SK-MEL-5 (cell line): ENCODE data around the gene USE1. TPM values are rescaled to one million over a fixed set of nuclear protein-coding genes. Genes with fewer than 3 reads are reported as not detected.
A peak's percentile ranks its signal among the peaks of the same experiment; 100 is the strongest.

ENCODE experiments used
- DNase-seq: peaks from one replicate; pipeline ENCODE4 v3.0.0-alpha.2; 2016; ENCODE audit warnings: low read depth, low spot score
- in situ Hi-C: cut with HindIII; loops from 2 replicates; pipeline ENCODE4 v1.10.0; 2016; ENCODE audit warnings: low sequenced_read_pairs, high pct_unique_total_duplicates, low pct_unique_long_range_greater_than_20kb
- total RNA-seq: library from RNA; depleted of rRNA; stranded (reverse); fragments of >200 nt; shearing (Covaris generic); gene quantifications from 2 replicates; pipeline ENCODE4 v1.2.3, GENCODE V29; 2014; rRNA removed

Gene USE1
- total RNA-seq, 1 experiment from 2014 or later: 6.8 TPM

GRCh38 chr19:17266026-17266425 is 50.9 kb downstream of the USE1 start:
- in situ Hi-C loops: no loop called here
- DNase-seq: no peak

GRCh38 chr19:17266589-17266974 is 51.4 kb downstream of the USE1 start:
- DNase-seq: no peak
- in situ Hi-C loops: no loop called here

- peak; percentile 97 for DNase-seq
- in situ Hi-C loops: no loop called here
These were observed 52.0 kb downstream of the USE1 start, which contains the start of gene BABAM1 for GRCh38 chr19:17266975-17267788. TSS of gene BABAM1 (plus strand) at chr19:17267443. CDS start at chr19:17268807, 1,364 bp downstream.

GRCh38 chr19:17268754-17269153 is 53.6 kb downstream of the USE1 start:
- in situ Hi-C loops: no loop called here
- DNase-seq: no peak

Other genes starting within 250 kb of the USE1 start
- gene CPAMD8, start 188.5 kb upstream of the USE1 start, total RNA-seq: 0.11 TPM in 1 of 2 replicates, not detected in the other
- gene HAUS8, start 139.9 kb upstream of the USE1 start, total RNA-seq: 4.1 and 6.7 TPM in 2 replicates
- 62.6 and 79.9 TPM in 2 replicates for gene MYO9B, start 139.6 kb upstream of the USE1 start, total RNA-seq
- 3.3 and 4.6 TPM in 2 replicates for gene OCEL1, start 10.9 kb downstream of the USE1 start, total RNA-seq
- 30.3 and 35.2 TPM in 2 replicates for gene NR2F6, start 30.6 kb downstream of the USE1 start, total RNA-seq
- gene USHBP1, start 49.4 kb downstream of the USE1 start, total RNA-seq: not detected in 2 replicates
- 61.0 and 66.6 TPM in 2 replicates for gene BABAM1, start 52.1 kb downstream of the USE1 start, total RNA-seq
- gene ANKLE1, start 66.5 kb downstream of the USE1 start, total RNA-seq: 1.3 TPM in 2 replicates
- gene ABHD8, start 88.1 kb downstream of the USE1 start, total RNA-seq: 2.5 and 3.4 TPM in 2 replicates
- 48.4 and 77.4 TPM in 2 replicates for gene MRPL34, start 90.5 kb downstream of the USE1 start, total RNA-seq
- 14.0 and 14.1 TPM in 2 replicates for gene DDA1, start 94.2 kb downstream of the USE1 start, total RNA-seq
- 0.98 and 1.3 TPM in 2 replicates for gene ANO8, start 119.5 kb downstream of the USE1 start, total RNA-seq
- 13.3 and 16.3 TPM in 2 replicates for gene GTPBP3, start 122.2 kb downstream of the USE1 start, total RNA-seq
- gene PLVAP, start 162.0 kb downstream of the USE1 start, total RNA-seq: not detected in 2 replicates
- not detected in 2 replicates for gene CCDC194, start 178.8 kb downstream of the USE1 start, total RNA-seq
- 0.21 and 1.9 TPM in 2 replicates for gene BST2, start 190.3 kb downstream of the USE1 start, total RNA-seq
- gene MVB12A, start 204.7 kb downstream of the USE1 start, total RNA-seq: 53.4 and 59.8 TPM in 2 replicates
- 0.08 TPM in 1 of 2 replicates, not detected in the other for gene TMEM221, start 233.3 kb downstream of the USE1 start, total RNA-seq
- gene NXNL1, start 245.6 kb downstream of the USE1 start, total RNA-seq: not detected in 2 replicates